BJ (cell line): ENCODE measurements around the gene UBR2. TPM values are rescaled to one million over a fixed set of nuclear protein-coding genes. Genes with fewer than 3 reads are reported as not detected.

Experiments
- CTCF ChIA-PET: fragments of 350-600 bp; formaldehyde crosslinking; extraction: SDS; loops from one replicate; lab custom pipeline; 2021; ENCODE audit warnings: antibody characterized with exemption, inconsistent platforms; lab: Yijun Ruan, JAX
- POLR2A ChIA-PET: fragments of 300-600 bp; sonication (Branson Sonifier 250); formaldehyde crosslinking; extraction: SDS; loops from one replicate; lab custom pipeline; 2021; ENCODE audit warnings: antibody characterized with exemption; lab: Charles Lee
- DNase-seq: peaks from one replicate; pipeline ENCODE4 v3.0.0-alpha.2; 2011; ENCODE audit warnings: low read depth
- H3K27me3 ChIP-seq: 2 replicates; pipeline ENCODE4 v1.6.0; 2011; ENCODE audit warnings: low read length; ENCODE audit not compliant: control insufficient read depth, insufficient read depth
- H3K36me3 ChIP-seq: 2 replicates; pipeline ENCODE4 v1.5.1; 2011; ENCODE audit warnings: low read length; ENCODE audit not compliant: control insufficient read depth, insufficient read depth
- H3K4me3 ChIP-seq: 2 replicates; pipeline ENCODE4 v1.5.1; 2011; ENCODE audit warnings: low read depth, mild to moderate bottlenecking, control low read depth, low read length
- CTCF ChIP-seq: IDR thresholded peaks from 2 replicates; pipeline ENCODE4 v1.5.1; 2011; ENCODE audit warnings: low read depth, mild to moderate bottlenecking, control low read depth, inconsistent platforms, low read length, moderate library complexity; ENCODE audit not compliant: insufficient read depth
- polyA plus RNA-seq: library from polyadenylated mRNA; depleted of rRNA; stranded (reverse); fragments of >200 nt; gene quantifications from 2 replicates; pipeline ENCODE4 v1.2.3, GENCODE V29; 2011; rRNA removed
- small RNA-seq: library from RNA; depleted of rRNA; stranded (forward); fragments of <200 nt; gene quantifications from one replicate; pipeline ENCODE3, GENCODE V24; 2012; ENCODE audit warnings: low replicate concordance, low read depth; ENCODE audit not compliant: insufficient read length

The UBR2 gene
- polyA plus RNA-seq, 1 experiment, result 9.8 TPM

GRCh38 chr6:42742116-42742894, 178.5 kb downstream of the UBR2 start:
- TF ChIP-seq CTCF, result no peak
- ChIA-PET POLR2A (interaction anchor here (0.6 to 0.9 kb wide), 3 partner anchors 58 to 855 kb away, joined by 3 to 13 read pairs (median 4); no protein-coding TSS in a partner anchor), CTCF (interaction anchor here (0.9 kb wide), 1 partner anchor 15 kb away, joined by 4 read pairs; no protein-coding TSS in a partner anchor)
- Histone ChIP-seq H3K27me3 (no peaks in the 10 kb centered on the region), H3K4me3 (no peak overlapping the region), H3K36me3 (no peaks in the 10 kb centered on the region)
- DNase-seq, result no peak

Small RNA genes lying within 50 kb of the gene (small RNA-seq; reads per million reads assigned to genes)
- gene RNU6-890P, result not detected

Other genes starting within 250 kb of the UBR2 start
- 2.7 and 3.5 TPM in 2 replicates for gene TRERF1, start 112.1 kb upstream of the UBR2 start, polyA plus RNA-seq
- gene PRPH2, start 158.6 kb downstream of the UBR2 start, polyA plus RNA-seq, result 1.7 and 2.3 TPM in 2 replicates
- gene TBCC, start 182.1 kb downstream of the UBR2 start, polyA plus RNA-seq, result 16.5 and 23.8 TPM in 2 replicates
- gene BICRAL, start 218.0 kb downstream of the UBR2 start, polyA plus RNA-seq, result 7.4 and 8.6 TPM in 2 replicates